HepG2 (cell line): ENCODE results near the gene KLKB1. TPM values are rescaled to one million over a fixed set of nuclear protein-coding genes. Genes with fewer than 3 reads are reported as not detected.
A peak's percentile ranks its signal among the peaks of the same experiment; 100 is the strongest.

Experiments
- CHD2 ChIP-seq: IDR thresholded peaks from 2 replicates; pipeline ENCODE4 v1.6.1; 2011; ENCODE audit warnings: low read depth, low read length, improper control_type of control experiment
- ELF3 ChIP-seq: IDR thresholded peaks from 2 replicates; pipeline ENCODE4 v1.6.1; 2016; ENCODE audit warnings: missing genetic modification reagents, missing compliant biosample characterization
- HCFC1 ChIP-seq: fragments of 150-350 bp; IDR thresholded peaks from 2 replicates; pipeline ENCODE4 v1.6.1; 2014; ENCODE audit warnings: low read depth, low read length
- MIER2 ChIP-seq: IDR thresholded peaks from 2 replicates; pipeline ENCODE4 v1.6.1; 2016; ENCODE audit warnings: missing biosample characterization, missing genetic modification reagents
- NFIB ChIP-seq: sonication (generic); formaldehyde crosslinking; IDR thresholded peaks from 2 replicates; pipeline ENCODE4 v1.9.0; 2021; ENCODE audit warnings: missing genetic modification reagents, mild to moderate bottlenecking, borderline replicate concordance
- SMAD3 ChIP-seq: sonication (generic); formaldehyde crosslinking; IDR thresholded peaks from 2 replicates; pipeline ENCODE4 v1.4.0; 2020; ENCODE audit warnings: missing genetic modification reagents
- SMARCC2 ChIP-seq: fragments of 450-650 bp; IDR thresholded peaks from 2 replicates; pipeline ENCODE4 v1.6.1; 2017; ENCODE audit warnings: antibody characterized with exemption, mild to moderate bottlenecking
- ZBTB7A ChIP-seq: sonication (generic); formaldehyde crosslinking; IDR thresholded peaks from 2 replicates; pipeline ENCODE4 v1.8.0; 2022; ENCODE audit warnings: mild to moderate bottlenecking, missing genetic modification reagents
- ZNF337 ChIP-seq: sonication (generic); formaldehyde crosslinking; IDR thresholded peaks from 2 replicates; pipeline ENCODE4 v1.5.1; 2020; ENCODE audit warnings: missing genetic modification reagents, low read depth, mild to moderate bottlenecking, borderline replicate concordance
- ZNF670 ChIP-seq: sonication (generic); formaldehyde crosslinking; IDR thresholded peaks from 2 replicates; pipeline ENCODE4 v1.8.0; 2022; ENCODE audit warnings: mild to moderate bottlenecking, missing genetic modification reagents, borderline replicate concordance
- polyA plus RNA-seq, 8 experiments: library from polyadenylated mRNA; depleted of rRNA in 3 of 8; stranded (reverse) in 7 of 8; unstranded in 1 of 8; fragments of >200 nt; fragmentation: Illumina TruSeq in 4 of 8; extraction: Trizol in 4 of 8; gene quantifications; 2 replicates each; pipeline versions ENCODE4 v1.2.1 to v1.2.3, GENCODE V29; 2011 to 2016; ENCODE audit warnings: low read depth in 4 of 8, missing spikeins in 1 of 8, mixed read lengths in 1 of 8; ENCODE audit not compliant: insufficient read depth in 1 of 8
- total RNA-seq, 5 experiments: library from RNA; depleted of rRNA; stranded (reverse); fragments of >200 nt; fragmentation: Illumina TruSeq; extraction: Trizol; gene quantifications; 2 replicates each; pipeline ENCODE4 v1.2.3, GENCODE V29; 2016; ENCODE audit warnings: low read depth in 1 of 5
- TF ChIP-seq, protein P1 (sequence below): sonication (generic); formaldehyde crosslinking; IDR thresholded peaks from 2 replicates; pipeline ENCODE4 v1.8.1; 2023; ENCODE audit warnings: missing genetic modification reagents, inconsistent platforms, borderline replicate concordance
- TF ChIP-seq, protein P2 (sequence below): sonication (generic); formaldehyde crosslinking; IDR thresholded peaks from 2 replicates; pipeline ENCODE4 v1.5.0; 2020; ENCODE audit warnings: missing genetic modification reagents
- TF ChIP-seq, protein P3 (sequence below): sonication (generic); formaldehyde crosslinking; IDR thresholded peaks from 2 replicates; pipeline ENCODE4 v1.4.0; 2020; ENCODE audit warnings: missing genetic modification reagents, borderline replicate concordance
- TF ChIP-seq, protein P4 (sequence below): sonication (generic); formaldehyde crosslinking; IDR thresholded peaks from 2 replicates; pipeline ENCODE4 v1.4.0; 2020; ENCODE audit warnings: missing genetic modification reagents
- TF ChIP-seq, protein P5 (sequence below): sonication (generic); formaldehyde crosslinking; IDR thresholded peaks from 2 replicates; pipeline ENCODE4 v1.4.0; 2020; ENCODE audit warnings: missing genetic modification reagents
- TF ChIP-seq, protein P6 (sequence below): sonication (generic); formaldehyde crosslinking; IDR thresholded peaks from 2 replicates; pipeline ENCODE4 v1.4.0; 2020; ENCODE audit warnings: missing genetic modification reagents, borderline replicate concordance

KLKB1 gene
- total and polyA plus RNA-seq, 2 of the 13 experiments (the other 11 are each of a cell fraction or from before 2014, with no cell fraction given) = 0.26 to 0.49 TPM

DNA sequence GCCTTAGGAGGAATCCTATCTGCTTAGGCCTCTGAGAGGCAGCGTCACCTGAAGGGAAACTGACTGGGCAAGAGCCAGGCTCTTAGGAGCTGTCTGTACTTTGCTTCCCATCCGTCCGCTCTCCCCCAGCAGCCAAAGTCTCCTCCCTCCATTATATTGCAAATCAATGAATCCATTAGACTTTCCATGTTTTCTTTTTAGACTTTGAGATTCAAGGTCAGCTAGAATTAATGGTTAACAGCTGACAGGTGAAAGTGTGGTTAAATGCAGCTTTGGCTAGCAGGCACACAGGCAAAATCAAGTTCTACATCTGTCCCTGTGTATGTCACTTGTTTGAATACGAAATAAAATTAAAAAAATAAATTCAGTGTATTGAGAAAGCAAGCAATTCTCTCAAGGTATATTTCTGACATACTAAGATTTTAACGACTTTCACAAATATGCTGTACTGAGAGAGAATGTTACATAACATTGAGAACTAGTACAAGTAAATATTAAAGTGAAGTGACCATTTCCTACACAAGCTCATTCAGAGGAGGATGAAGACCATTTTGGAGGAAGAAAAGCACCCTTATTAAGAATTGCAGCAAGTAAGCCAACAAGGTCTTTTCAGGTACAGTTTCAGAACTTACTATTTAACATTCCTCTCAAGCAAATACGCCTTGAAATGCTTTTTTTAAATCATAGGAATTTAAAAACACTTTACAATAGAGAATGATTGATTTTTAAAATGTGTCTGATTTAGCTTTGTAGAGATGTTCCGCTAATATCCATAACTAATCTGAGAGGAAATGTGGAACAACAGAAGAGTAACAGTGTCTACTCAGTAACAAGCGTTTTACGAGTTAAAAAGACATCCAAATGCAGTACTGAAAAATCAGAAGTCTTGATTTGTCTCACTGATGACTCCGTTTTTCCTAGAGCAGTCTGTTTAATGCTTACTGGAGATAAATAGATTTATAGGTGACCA lies 38.7 kb downstream of the KLKB1 start, which contains the start of gene F11 (continued):
- TF ChIP-seq ZNF670 (CRISPR knock-in tag) (no peak), CHD2 (no peak), ZNF337 (CRISPR knock-in tag) (no peak), SMAD3 (CRISPR knock-in tag) (peak; percentile 38; the same call in 1 of the 2 replicates), ZBTB7A (no peak), MIER2 (no peak), NFIB (CRISPR knock-in tag) (no peak), SMARCC2 (no peak), HCFC1 (no peak), ELF3 (no peak)
- TF ChIP-seq, protein P1, sequence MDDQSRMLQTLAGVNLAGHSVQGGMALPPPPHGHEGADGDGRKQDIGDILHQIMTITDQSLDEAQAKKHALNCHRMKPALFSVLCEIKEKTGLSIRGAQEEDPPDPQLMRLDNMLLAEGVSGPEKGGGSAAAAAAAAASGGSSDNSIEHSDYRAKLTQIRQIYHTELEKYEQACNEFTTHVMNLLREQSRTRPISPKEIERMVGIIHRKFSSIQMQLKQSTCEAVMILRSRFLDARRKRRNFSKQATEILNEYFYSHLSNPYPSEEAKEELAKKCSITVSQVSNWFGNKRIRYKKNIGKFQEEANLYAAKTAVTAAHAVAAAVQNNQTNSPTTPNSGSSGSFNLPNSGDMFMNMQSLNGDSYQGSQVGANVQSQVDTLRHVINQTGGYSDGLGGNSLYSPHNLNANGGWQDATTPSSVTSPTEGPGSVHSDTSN (CRISPR knock-in tag) = no peak
- TF ChIP-seq, protein P2, sequence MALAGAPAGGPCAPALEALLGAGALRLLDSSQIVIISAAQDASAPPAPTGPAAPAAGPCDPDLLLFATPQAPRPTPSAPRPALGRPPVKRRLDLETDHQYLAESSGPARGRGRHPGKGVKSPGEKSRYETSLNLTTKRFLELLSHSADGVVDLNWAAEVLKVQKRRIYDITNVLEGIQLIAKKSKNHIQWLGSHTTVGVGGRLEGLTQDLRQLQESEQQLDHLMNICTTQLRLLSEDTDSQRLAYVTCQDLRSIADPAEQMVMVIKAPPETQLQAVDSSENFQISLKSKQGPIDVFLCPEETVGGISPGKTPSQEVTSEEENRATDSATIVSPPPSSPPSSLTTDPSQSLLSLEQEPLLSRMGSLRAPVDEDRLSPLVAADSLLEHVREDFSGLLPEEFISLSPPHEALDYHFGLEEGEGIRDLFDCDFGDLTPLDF (CRISPR knock-in tag) = peak; percentile 26; the same call in 1 of the 2 replicates
- TF ChIP-seq, protein P3, sequence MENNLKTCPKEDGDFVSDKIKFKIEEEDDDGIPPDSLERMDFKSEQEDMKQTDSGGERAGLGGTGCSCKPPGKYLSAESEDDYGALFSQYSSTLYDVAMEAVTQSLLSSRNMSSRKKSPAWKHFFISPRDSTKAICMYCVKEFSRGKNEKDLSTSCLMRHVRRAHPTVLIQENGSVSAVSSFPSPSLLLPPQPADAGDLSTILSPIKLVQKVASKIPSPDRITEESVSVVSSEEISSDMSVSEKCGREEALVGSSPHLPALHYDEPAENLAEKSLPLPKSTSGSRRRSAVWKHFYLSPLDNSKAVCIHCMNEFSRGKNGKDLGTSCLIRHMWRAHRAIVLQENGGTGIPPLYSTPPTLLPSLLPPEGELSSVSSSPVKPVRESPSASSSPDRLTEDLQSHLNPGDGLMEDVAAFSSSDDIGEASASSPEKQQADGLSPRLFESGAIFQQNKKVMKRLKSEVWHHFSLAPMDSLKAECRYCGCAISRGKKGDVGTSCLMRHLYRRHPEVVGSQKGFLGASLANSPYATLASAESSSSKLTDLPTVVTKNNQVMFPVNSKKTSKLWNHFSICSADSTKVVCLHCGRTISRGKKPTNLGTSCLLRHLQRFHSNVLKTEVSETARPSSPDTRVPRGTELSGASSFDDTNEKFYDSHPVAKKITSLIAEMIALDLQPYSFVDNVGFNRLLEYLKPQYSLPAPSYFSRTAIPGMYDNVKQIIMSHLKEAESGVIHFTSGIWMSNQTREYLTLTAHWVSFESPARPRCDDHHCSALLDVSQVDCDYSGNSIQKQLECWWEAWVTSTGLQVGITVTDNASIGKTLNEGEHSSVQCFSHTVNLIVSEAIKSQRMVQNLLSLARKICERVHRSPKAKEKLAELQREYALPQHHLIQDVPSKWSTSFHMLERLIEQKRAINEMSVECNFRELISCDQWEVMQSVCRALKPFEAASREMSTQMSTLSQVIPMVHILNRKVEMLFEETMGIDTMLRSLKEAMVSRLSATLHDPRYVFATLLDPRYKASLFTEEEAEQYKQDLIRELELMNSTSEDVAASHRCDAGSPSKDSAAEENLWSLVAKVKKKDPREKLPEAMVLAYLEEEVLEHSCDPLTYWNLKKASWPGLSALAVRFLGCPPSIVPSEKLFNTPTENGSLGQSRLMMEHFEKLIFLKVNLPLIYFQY = no peak
- TF ChIP-seq, protein P4, sequence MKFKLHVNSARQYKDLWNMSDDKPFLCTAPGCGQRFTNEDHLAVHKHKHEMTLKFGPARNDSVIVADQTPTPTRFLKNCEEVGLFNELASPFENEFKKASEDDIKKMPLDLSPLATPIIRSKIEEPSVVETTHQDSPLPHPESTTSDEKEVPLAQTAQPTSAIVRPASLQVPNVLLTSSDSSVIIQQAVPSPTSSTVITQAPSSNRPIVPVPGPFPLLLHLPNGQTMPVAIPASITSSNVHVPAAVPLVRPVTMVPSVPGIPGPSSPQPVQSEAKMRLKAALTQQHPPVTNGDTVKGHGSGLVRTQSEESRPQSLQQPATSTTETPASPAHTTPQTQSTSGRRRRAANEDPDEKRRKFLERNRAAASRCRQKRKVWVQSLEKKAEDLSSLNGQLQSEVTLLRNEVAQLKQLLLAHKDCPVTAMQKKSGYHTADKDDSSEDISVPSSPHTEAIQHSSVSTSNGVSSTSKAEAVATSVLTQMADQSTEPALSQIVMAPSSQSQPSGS (CRISPR knock-in tag) = no peak
- TF ChIP-seq, protein P5, sequence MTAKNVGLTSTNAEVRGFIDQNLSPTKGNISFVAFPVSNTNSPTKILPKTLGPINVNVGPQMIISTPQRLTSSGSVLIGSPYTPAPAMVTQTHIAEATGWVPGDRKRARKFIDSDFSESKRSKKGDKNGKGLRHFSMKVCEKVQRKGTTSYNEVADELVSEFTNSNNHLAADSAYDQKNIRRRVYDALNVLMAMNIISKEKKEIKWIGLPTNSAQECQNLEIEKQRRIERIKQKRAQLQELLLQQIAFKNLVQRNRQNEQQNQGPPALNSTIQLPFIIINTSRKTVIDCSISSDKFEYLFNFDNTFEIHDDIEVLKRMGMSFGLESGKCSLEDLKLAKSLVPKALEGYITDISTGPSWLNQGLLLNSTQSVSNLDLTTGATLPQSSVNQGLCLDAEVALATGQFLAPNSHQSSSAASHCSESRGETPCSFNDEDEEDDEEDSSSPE (CRISPR knock-in tag) = no peak
- TF ChIP-seq, protein P6, sequence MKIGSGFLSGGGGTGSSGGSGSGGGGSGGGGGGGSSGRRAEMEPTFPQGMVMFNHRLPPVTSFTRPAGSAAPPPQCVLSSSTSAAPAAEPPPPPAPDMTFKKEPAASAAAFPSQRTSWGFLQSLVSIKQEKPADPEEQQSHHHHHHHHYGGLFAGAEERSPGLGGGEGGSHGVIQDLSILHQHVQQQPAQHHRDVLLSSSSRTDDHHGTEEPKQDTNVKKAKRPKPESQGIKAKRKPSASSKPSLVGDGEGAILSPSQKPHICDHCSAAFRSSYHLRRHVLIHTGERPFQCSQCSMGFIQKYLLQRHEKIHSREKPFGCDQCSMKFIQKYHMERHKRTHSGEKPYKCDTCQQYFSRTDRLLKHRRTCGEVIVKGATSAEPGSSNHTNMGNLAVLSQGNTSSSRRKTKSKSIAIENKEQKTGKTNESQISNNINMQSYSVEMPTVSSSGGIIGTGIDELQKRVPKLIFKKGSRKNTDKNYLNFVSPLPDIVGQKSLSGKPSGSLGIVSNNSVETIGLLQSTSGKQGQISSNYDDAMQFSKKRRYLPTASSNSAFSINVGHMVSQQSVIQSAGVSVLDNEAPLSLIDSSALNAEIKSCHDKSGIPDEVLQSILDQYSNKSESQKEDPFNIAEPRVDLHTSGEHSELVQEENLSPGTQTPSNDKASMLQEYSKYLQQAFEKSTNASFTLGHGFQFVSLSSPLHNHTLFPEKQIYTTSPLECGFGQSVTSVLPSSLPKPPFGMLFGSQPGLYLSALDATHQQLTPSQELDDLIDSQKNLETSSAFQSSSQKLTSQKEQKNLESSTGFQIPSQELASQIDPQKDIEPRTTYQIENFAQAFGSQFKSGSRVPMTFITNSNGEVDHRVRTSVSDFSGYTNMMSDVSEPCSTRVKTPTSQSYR (CRISPR knock-in tag) = peak; percentile 14; the same call in 1 of the 2 replicates
